HFF-Myc (cell line): Measurements from ENCODE around the gene DCX.
"Not testable (repeated sequence)": the region's sequence is repeated elsewhere in the genome, so short reads cannot be mapped to it uniquely, and the experiment has no call there.

Experiments used
- DNase-seq: peaks from one replicate; pipeline ENCODE4 v3.0.0-alpha.2; 2011; ENCODE audit warnings: low read depth; ENCODE audit errors: extremely low read depth
- H3K4me3 ChIP-seq: replicated peaks from 2 replicates; pipeline ENCODE4 v1.5.1; 2011; ENCODE audit warnings: low read depth, mild to moderate bottlenecking, control low read depth, low read length
- CTCF ChIP-seq: IDR thresholded peaks from 2 replicates; pipeline ENCODE4 v1.5.1; 2012; ENCODE audit warnings: mild to moderate bottlenecking, low read depth, low read length, control low read depth; ENCODE audit errors: missing control alignments

Gene DCX

GRCh38 chrX:111348429-111348828 lies 63.6 kb downstream of the DCX start:
- no peak overlapping the region for H3K4me3 ChIP-seq
- no peak for TF ChIP-seq CTCF
- no peak for DNase-seq

- not testable (repeated sequence) for DNase-seq, H3K4me3 ChIP-seq
Measured at GRCh38 chrX:111346150-111346549, 65.8 kb downstream of the DCX start.

GRCh38 chrX:111340054-111340453 lies 71.9 kb downstream of the DCX start:
- no peak for DNase-seq
- TF ChIP-seq CTCF = no peak
- no peak overlapping the region for H3K4me3 ChIP-seq

- no peak overlapping the region for H3K4me3 ChIP-seq
- DNase-seq = no peak
- no peak for TF ChIP-seq CTCF
Measured at GRCh38 chrX:111339212-111339611, 72.8 kb downstream of the DCX start.

- DNase-seq = no peak
- no peak overlapping the region for H3K4me3 ChIP-seq
- no peak for TF ChIP-seq CTCF
Measured at GRCh38 chrX:111338095-111338698, 73.8 kb downstream of the DCX start.

- no peak for TF ChIP-seq CTCF
- H3K4me3 ChIP-seq = no peak overlapping the region
- DNase-seq = no peak
Measured at GRCh38 chrX:111337067-111337637, 74.8 kb downstream of the DCX start.

- TF ChIP-seq CTCF = no peak
- DNase-seq = no peak
- no peak overlapping the region for H3K4me3 ChIP-seq
Measured at GRCh38 chrX:111336141-111336540, 75.9 kb downstream of the DCX start.
